ENCODE measurements around the gene TBL2.
"Not testable (repeated sequence)": the region's sequence is repeated elsewhere in the genome, so short reads cannot be mapped to it uniquely, and the experiment has no call there.

The TBL2 gene

DNA sequence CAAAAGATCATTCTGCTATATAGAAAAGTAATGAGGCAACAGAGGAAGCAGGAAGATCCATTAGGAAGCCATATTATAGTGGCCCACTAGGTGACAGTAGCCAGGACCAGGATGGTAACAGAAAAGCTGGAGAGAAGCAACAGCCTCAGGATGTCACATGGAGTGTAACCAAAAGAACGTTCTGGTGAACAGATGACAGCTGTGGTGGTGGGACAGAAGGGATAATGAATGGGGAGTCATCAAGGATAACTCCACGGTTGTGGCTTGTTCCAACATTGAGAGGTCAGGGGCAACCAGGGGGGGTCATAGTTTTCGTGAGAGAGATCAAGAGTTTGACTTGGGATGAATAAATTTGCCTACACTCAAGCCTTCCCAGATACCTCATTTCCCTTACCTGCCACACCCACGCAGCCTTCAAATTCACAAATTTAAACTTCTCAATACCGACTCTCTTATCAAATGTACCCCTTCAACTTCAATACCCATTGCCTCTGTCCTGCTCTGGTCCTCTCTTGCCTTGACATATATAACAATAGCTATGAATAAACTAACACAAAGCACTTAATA lies 9.3 kb downstream of the TBL2 start:
- no peak for DNase-seq

DNA sequence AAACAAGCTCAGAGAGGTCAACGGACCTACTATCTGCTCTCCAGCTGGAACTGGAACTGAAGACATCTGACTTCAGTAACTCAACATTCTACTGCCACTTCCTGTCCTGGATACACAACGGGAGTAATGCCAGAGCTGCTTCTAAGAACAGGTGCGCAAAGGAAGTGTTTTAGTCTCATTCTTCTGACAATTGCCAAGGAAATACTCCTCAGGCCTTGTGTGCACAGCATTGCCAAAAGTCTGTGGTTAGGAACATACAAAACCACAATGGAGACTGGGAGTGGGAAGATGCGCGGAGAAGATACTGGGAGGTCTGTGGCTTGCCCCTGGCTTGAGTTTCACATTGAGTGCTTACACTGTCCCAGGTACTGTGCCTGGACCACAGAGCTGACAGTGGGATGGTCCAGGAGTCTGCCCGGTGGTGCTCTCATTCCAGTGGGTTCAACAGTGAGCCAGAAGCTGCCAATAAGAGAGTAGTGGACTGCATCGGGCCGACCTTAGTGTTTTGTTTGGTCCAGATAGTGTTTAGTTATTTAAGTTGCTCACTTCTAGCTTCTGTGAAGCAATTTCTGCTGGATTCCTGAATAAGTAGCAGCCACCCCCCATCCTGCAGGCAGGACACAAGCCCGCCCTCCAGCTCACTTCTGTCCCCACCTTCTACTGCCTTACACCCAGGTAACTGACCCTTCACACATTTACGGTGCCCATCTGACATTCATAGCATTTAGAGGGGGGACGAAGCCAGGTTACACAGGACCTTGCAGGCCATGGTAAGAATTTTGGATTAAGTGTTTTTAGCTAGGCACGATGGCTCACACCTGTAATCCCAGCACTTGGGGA lies 10.3 kb downstream of the TBL2 start:
- DNase-seq = no peak

DNA sequence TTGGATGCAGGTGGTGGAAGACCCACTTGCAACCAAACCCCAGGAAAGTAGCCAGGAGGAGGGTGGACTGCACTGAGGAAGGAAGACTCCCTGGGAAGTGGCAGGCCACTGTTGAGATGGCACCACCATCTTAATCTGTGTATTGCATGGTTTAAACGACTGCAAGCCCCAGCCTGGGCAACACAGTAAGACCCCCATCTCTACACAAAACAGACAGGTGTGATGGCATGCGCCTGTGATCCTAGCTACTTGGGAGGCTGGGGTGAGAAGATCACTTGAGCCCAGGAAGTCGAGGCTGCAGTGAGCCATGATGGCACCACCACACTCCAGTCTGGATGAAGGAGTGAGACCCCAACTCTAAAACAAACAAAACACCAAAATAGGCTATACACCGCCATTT lies 11.2 kb downstream of the TBL2 start:
- DNase-seq = no peak

DNA sequence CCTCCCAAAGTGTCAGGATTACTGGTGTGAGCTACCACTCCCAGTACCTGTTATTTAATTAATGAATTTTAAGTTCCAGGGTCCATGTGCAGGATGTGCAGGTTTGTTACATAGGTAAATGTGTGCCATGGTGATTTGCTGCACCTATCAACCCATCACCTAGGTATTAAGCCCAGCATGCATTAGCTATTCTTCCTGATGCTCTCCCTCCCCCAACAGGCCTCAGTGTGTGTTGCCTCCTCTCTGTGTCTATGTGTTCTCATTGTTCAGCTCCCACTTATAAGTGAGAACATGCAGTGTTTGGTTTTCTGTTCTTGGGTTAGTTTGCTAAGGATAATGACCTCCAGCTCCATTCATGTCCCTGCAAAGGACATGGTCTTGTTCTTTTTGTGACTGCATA lies 11.9 kb downstream of the TBL2 start:
- DNase-seq = not testable (repeated sequence)

DNA sequence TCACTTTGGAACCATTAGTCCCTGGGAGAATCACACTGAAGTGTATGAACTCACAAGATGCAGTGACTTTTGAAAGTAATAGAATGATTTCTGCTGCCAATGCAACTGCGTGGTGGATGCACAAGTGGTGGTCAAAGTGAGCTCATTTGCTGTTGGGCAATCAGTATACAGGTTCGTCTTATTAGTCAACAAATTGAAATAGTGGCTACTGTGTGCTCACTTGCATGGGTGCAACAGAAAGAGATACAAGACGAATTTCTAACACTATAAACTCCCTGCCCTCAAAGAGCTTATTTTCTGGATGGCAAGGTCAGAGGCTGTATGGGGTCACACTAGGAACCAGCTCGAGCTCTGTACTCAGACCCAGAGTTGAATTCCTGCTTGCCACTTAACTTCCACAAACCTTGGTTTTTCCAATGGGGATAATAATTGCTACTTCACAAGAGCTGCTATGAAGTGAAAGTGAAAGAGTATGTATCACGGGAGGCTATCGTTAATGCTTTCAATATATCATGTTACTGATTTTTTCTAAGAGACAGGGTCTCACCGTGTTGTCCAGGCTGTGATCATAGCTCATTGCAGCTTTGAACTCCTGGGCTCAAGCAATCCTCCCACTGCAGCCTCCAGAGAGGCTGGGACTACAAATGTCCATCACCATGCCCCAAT lies 12.6 kb downstream of the TBL2 start:
- DNase-seq = no peak

DNA sequence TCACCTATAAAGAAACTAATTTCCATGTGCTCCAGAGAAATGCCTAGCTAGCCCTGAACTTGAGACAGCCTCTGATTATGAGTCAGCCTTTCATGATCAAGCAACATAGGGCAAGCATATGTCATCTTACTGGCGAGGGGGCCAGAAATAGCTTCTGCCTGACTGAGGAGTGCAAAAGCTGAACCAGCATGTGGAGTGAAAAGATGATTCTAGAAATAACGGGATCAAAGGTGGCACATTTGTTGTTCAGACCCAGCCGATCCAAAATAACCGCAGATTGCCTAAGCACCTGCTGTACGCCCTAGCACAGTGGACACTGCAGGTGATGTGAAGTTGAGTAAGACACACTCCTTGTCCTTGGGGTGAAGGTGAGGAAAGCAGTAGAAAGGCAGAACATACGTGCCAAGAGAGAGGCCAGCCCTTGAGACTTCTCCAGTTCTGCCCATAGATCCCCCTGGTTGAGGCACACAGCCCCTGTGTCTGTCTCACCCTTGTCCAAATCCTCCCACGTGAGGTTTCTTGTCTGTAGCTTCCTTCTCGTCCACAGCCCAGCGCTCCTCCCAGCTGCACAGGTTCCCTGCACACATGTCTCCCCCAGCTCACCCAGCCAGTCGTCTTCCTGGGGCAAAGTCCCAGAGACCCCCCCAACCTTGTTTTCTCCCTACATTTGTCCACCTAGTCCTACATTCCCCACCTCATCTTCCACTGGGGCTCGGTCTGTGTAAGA lies 18.1 kb downstream of the TBL2 start:
- DNase-seq = no peak

DNA sequence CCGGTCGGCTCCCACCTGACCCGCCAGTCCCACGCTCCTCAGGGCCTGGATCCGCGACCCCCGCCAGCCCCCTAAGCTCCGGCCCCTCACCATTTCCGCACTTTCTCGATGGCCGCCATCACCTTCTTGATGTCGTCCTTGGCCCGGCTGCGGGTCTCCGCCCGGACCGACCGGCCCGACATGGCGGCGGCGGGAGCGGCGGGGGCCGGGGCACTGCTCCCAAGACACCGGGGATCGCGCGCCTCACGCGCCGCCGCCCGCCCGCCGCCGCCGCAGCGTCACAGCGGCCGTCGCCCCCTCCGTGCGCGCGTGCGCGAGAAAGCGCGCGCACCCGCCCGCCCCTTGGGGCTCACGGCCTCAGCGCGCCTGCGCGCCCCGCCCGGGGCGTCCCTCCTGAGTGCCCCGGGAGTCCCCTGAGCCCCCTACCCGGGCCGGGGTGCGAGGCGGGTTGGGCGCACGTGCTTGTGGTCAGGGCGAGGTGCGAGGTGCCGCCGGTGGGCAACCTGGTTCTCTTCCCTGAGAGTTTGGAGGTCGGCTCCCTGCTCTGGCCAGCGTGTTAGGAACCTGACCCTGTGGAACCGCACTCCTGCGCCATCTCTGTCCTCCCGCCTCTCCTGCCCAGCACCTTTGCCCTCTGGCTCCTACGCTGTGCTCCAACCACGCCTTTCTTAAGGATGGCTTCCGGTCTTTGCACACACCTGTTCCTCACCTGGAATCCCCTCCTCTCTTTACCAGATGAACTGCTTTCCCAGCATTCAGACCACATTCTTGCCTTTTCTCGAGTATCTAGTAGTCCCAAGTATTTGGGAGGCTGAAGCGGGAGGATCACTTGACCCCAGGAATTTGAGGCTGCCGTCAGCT lies 20.8 kb downstream of the TBL2 start, which contains the start of gene BCL7B:
Gene BCL7B, minus strand, starts transcription at position 294 of the 861 bp plus-strand sequence. Its CDS starts 112 bp downstream, at position 182.
- DNase-seq = peak; percentile 51 to 69 (median 58)

DNA sequence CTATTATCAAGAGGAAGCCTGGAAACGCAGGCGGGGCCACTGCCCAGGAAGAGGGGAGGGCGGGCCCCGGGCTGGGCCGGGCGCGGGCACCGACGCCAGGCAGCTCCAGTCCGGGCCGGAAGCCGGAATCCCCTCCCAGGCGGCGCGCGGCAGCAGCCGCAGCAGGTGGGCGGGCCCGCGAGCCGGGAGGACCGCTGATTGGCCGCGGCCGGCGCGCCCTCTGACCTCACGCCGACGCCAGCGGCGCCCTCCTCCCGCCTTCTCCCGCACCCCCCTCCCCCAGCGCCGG lies 21.3 kb downstream of the TBL2 start:
- peak; percentile 71 to 90 (median 80) for DNase-seq

DNA sequence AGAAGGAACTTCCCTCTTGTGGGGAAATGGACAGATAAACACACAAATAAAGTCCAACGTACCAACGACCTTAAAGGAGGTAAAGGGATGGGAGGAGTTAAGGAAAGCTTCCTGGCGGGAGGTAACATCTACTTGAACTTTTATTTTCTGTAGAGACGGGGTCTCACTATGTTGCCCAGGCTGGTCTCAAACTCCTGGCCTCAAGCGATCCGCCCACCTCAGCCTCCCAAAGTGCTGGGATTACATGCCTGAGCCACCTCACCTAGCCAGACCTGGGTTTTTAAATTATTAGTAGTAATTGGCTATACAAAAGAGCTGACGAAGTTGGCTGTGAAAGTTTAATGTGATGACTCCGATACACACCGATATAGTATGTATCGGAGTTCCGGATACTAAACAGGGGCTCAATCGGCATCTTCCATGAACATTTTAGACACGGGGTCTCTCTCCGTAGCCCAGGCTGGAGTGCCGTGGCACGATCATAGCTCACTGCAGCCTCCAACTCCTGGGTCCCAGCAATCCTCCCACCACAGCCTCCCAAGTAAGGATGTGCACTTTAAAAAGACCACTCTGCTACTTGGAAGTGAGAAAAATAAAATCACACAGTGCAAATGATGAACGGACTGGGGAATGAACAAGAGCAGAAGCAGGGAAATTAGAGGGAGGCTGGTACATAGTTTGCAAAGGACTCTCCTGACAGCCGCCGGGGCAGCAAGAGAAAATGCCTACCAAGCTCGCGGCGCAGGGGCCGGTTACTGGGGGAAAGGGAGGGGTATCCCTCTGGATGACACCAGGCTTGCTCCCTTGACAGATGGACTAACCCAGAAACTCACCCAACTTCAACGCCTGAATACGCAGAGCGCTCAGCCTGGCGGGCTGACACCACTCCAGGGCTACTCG lies 21.9 kb downstream of the TBL2 start:
- no peak for DNase-seq

DNA sequence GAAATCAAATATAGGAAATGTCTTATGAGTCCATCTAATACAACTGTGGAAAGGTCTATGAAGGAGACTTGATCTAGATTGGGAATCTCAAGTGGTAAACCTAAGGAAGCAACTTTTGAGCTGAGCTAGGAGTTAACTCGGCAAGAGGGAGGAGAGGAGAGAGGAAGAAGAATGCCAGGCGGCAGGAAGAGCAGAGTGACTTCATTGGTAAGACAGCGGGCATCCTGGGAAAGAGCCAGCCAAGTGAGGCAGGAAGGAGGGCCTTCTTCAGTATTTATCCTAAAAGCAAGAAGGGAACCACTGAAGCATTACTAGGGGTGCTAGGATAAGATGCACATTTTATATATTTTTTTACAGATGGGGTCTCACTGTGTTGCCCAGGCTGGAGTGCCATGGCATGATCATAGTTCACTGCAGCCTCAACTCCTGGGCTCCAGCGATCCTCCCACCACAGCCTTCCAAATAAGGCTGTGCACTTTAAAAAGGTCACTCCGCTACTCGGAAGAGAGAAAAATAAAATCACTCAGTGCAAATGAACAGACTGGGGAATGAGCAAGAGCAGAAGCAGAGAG lies 22.9 kb downstream of the TBL2 start:
- no peak for DNase-seq

DNA sequence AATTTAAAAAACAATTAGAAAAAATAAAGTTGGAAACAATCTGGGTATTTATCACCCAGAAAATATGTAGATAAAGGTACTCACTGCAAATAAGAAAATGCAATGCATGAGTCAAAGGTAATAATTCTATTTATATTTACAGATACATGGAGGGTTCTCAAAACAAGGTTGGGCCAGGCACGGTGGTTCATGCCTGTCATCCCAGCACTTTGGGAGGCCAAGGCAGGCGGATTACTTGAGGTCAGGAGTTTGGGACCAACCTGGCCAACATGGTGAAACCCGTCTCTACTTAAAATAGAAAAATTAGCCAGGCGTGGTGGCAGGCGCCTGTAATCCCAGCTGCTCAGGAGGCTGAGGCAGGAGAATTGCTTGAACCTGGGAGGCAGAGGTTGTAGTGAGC lies 28.3 kb downstream of the TBL2 start:
- not testable (repeated sequence) for DNase-seq

DNA sequence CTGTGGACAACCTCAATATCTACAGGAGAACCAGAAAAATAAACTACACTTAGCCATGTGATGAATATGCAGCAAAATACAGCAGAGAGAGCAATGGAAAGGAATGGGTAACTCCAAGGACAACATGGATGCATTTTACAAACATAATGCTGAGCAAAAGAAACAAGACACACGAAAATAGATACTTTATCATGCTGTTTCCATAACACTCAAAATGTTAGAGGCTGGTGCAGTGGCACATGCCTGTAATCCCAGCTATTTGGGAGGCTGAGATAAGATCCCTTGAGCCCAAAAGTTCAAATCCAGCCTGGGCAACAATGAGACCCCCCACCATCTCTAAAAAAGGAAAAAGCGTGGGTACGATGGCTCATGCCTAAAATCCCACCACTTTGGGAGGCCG lies 29.2 kb downstream of the TBL2 start:
- no peak for DNase-seq

DNA sequence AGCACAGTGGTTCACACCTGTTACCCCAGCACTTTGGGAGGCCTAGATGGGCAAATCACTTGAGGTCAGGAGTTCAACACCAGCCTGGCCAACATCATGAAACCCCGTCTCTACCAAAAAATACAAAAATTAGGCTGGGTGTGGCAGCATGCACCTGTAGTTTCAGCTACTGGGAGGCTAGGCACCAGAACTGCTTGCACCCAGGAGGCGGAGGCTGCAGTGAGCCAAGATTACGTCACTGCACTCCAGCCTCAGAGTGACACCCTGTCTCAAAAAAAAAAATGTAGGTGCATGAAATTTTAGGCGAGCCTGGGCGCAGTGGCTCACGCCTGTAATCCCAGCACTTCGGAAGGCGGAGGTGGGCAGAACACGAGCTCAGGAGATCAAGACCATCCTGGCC lies 30.5 kb downstream of the TBL2 start:
- DNase-seq = no peak

DNA sequence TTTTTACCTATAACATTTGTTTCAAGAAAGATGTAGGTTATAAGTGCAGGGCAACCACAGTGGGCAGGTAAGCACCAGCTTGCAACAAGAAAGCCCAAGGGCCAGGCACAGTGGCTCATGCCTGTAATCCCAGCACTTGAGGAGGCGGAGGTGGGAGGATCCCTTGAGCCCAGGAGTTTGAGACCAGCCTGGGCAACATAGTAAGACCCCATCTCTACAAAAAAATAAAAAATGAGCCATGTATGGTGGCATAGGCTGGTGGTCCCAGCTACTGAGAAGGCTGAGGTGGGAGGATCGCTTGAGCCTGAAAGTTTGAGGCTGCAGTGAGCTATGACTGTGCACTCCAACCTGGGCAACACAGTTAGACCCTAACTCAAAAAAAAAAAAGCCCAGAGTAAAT lies 33.7 kb downstream of the TBL2 start:
- no peak for DNase-seq

DNA sequence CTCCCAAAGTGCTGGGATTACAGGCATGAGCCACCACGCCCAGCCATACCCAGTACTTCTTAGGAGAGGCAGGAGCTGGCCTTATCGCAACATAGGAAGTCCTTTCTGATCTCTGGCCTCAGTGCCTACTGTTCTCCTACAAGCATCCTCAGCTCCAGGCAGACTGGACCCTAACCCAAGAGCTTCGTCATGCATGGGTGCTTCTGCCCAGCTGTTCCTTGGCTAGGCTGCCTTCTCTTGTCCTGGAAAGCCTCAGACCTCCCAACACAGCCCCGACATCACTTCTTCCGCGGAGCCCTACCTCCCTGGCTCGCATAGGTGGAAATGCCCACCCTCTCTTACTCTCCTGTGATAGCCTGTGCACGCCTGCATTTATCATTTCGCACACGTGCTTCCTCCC lies 36.7 kb downstream of the TBL2 start:
- DNase-seq = no peak

DNA sequence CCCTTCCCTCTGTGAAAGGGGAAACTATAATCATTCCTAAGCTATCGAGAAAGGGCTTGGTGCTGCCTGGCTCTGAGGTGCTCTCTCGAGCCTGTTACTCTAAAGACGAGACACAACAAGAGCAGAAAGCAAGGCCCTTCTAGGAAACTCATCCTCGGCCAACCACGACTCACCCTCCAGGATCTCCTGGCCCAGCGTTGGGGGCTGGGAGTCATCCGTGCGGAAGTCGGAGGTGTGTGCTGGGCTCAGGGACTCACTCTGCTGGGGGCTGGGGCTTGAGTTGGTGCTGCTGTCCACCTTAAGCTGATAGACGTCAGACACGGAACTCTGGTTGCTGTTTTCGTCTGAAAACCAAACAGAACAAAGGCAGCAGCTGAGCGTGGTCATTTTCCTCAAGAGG lies 38.7 kb downstream of the TBL2 start:
- no peak for DNase-seq

DNA sequence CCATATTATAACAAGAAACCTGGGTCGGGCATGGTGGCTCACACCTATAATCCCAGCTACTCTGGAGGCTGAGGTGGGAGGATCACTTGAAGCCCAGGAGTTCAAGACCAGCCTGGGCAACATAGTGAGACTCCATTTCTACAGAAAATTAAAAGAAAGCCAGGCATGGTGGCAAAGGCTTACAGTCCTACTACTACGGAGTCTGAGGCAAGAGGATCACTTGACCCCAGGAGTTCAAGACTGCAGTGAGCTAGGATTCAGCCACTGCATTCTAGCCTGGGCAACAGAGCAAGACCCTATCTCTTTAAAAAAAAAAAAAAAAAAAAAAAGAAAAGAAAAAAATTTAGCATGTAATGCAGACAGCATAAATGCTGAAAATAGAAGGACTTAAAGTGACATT lies 39.9 kb downstream of the TBL2 start:
- DNase-seq = not testable (repeated sequence)

DNA sequence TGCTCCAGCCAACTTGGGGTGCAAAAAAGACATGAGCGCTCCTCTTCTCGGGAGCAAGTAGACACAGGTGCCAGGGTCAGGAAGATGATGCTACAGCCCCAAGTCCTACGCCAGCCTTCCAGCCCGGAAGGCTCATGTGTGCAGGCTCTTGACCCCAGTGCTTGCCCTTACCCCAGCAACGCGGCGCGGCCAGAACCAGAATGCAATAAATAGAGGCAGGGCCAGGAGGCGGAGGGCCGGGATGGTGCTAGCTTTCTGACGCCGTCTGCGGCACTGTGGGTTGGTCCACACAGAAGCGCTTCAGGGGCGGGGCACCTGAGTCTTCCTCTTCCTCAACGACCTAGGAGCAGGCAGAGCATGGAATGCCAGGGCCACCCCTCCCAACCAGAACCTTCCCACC lies 41.3 kb downstream of the TBL2 start:
- DNase-seq = no peak

DNA sequence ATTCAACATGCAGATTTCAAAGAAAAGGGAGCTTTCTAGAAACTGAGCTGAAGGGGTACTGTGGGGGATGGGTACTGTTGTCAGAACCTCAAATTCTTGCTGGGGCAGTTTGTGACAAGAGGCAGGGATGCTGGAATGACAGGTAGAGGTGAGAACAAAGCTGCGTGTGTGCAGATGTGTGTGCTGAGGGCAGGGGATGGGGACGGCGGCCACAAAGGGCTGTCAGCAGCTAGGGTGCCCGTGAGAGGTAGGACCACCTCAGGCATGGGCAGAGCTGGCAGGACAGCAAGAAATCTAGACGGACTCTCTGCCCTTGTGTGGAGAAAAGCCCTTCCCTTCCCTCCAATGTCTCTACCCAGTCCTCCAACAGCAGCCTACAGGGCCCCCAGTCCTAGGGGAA lies 41.9 kb downstream of the TBL2 start:
- no peak for DNase-seq

DNA sequence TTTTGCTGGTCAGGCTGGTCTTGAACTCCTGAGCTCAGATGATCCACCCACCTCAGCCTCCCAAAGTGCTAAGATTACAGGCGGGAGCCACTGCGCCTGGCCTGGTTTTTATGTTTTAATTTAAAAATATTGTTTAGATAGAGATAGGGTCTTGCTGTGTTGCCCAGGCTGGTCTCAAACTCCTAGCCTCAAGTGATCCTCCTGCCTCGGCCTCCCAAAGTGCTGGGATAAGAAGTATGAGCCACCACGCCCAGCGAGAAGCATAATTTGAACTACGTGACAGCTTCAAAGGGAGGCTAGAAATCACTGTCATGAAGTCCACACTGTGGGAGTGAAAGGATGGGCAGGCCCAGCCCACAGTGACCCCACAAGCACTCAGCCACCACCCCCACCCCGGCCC lies 42.5 kb downstream of the TBL2 start:
- DNase-seq = not testable (repeated sequence)

DNA sequence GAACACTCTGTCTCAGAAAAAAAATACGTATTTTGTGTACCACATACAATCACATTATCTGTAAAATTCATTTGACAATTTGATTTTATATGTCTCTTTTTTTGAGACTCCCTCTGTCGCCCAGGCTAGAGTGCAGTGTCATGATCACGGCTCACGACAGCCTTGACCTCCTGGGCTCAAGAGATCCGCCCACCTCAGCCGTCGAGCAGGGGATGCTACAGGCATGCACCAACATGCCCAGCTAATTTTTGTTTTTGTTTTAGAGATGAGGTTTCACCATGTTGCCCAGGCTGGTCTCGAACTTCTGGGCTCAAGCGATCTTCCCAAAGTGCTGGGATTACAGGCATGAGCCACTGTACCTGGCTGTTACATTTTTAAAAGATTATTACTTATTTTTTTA lies 44.6 kb downstream of the TBL2 start:
- no peak for DNase-seq
